Activated T-helper 1 cell treated with anti-CD3 and anti-CD28 coated beads, Interleukin-2, amount 50 U/mL, for 16 hours (primary cell): Measurements from ENCODE around the gene AFF4.
A peak's percentile ranks its signal among the peaks of the same experiment; 100 is the strongest.
"Not testable (repeated sequence)": the region's sequence is repeated elsewhere in the genome, so short reads cannot be mapped to it uniquely, and the experiment has no call there.

Experiments
- DNase-seq, 2 donors: peaks; one replicate each; pipeline ENCODE4 v3.0.0-alpha.2; 2020; ENCODE audit warnings: low read depth in 1 of 2, low spot score in 1 of 2

AFF4 gene

DNA sequence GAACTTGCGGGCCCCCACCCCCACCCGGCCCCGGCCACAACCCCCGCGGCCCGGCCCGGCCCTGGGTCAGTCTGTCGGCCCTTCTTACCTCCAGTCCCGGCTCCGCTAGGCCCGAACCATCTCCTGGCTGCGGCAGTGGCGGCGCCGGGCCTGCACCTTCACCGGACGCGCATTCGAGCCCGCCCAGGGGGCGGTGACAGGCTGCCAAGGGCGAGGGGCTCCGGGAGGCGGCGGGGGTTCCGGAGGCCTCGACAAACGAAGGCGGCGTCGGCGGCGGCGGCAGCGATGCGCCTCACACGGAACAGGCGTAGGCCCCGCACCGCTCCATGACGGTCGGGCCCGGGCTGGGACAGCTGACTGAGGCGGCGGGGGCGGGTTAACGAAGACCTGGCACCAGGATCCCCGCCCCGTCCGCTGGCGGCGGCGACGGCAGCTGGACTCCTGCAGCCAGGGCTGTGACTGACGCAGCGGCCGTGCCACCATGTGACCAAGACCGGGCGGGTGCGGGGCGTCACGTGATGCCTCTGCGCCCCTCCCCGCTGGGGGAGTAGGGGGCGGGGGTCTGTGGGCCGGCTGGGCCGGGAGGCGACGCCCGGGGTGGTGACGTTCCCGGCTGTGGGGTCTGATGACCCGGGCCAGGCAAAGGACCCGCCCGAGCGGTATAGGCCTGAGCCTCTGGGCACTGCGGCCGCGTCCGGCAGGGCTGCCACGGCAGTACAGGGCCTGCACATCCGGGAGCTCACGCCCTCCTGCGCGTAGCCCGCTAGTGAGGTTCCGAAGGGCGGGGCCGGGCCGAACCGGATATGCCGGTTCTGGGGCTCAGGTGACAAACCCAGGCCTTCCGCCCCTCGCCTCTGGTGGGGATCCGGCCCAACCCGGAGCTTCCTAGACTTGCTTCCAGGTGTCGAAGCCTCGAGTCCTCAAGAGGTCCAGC, at the start of gene AFF4:
TSS of gene AFF4 (minus strand) at position 464 of the 934 bp plus-strand sequence. CDS start 26,445 bp downstream, outside the sequence.
- DNase-seq = peak; percentile 76 to 79

DNA sequence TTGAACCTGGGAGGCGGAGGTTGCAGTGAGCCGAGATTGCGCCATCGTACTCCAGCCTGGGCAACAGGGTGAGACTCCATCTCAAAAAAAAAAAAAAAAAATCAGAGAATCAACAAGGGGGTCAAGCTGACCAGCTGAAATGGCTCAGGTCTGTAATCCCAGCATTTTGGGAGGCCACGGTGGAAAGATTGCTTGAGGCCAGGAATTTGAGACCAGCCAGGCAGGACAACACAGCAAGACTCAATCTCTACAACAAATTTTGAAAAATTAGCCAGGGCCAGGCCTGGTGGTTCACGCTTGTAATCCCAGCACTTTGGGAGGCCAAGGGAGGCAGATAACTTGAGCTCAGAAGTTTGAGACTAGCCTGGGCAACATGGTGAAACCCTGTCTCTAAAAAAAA, 45.0 kb upstream of the AFF4 start:
- DNase-seq = not testable (repeated sequence)

GRCh38 chr5:133006653-133007052, 43.2 kb upstream of the AFF4 start:
- no peak for DNase-seq

DNA sequence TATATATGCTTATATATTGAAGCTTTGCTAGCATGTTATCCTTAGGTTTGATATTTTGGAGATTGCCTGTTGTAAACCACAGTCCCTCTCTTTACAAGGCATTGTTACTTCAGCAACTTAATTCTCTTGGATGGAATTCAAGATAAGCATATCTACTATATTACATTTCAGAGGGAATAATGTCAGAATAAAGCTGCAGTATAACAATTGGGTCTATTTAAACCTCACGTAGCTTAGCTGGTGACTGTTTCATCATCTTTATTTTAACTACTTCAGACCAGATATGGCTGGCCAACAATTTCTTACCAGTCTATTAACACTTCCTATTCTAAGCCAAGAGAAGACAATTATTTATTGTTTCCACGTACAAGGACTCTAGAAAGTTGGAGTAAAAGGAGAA, 35.8 kb upstream of the AFF4 start:
- DNase-seq = no peak

DNA sequence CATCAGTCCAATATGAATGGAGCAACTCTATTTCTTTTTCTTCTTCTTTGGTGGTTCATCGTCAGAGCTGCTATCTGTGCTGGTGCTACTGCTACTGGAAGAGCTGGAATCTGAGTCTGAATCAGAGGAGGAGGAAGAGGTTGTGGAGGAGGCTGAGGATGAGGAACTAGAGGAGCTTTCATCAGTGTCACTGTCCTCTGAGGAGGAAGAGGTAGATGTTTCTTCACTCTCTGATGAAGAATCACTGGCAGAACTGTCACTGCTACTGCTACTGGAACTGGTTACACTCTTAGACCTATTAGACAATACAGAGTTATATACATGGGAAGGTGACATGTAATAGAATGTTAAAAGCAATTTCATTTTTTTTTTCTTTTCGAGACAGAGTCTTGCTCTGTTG, 35.1 kb upstream of the AFF4 start:
- no peak for DNase-seq

DNA sequence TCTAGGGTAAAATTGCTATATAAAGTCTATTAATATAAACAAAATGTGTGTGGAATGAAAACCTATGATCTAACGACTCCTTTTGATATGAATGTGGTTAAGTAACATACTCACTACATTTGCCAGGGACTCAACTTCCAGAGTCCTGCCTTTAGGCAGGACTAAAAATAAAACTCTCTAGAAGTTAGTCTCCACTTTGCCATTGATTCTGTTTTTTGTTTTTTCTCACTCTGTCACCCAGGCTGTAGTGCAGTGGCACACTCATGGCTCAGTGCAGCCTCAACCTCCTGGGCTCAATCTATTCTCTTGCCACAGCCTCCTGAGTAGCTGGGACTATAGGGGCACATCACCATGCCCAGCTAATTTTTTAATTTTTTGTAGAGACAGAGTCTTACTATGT, 32.9 kb upstream of the AFF4 start:
- DNase-seq = no peak

GRCh38 chr5:132987531-132988408, 24.3 kb upstream of the AFF4 start:
- no peak for DNase-seq

DNA sequence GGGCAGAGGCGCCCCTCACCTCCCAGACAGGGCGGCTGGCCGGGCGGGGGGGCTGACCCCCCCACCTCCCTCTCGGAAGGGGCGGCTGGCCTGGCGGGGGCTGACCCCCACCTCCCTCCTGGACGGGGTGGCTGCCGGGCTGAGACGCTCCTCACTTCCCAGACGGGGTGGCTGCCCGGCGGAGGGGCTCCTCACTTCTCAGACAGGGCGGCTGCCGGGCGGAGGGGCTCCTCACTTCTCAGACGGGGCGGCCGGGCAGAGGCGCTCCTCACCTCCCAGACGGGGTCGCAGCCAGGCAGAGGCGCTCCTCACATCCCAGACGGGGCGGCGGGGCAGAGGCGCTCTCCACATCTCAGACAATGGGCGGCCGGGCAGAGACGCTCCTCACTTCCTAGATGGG, 19.5 kb upstream of the AFF4 start:
- DNase-seq = not testable (repeated sequence)

GRCh38 chr5:132981288-132981687, 17.9 kb upstream of the AFF4 start:
- DNase-seq = no peak

DNA sequence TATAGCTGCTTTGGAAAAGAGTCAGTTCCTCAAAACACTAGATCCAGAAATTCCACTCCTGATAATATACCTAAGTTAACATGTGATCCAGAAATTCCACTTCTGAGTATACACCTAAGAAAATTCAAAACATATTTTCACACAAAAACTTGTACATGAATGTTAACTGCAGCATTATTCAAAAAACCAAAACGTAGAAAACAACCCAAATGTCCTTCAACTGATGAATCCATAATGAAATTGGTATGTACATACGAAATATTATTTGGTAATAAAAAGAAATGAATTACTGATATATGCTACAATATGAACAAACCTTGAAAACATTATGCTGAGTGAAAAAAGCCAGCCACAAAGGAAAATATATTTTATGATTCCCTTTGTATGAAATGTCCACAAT, 16.5 kb upstream of the AFF4 start:
- no peak for DNase-seq

- DNase-seq = no peak
These were observed 16.0 kb upstream of the AFF4 start for GRCh38 chr5:132979367-132979940.

DNA sequence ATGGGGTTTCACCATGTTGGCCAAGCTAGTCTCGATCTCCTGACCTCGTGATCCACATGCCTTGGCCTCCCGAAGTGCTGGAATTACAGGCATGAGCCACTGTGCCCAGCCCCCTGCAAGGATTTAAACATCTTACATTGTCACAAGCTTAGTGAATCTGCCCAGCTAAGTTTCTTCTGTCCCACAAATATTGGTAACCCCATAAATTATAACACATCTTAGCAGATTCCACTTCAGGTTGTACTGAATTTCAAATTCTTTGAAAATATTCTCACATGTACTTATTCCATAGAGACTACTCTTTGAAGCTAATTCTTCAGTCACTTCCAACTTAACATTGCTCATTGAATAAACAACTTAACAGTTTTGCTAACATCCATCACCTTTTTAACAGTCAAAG, 13.4 kb upstream of the AFF4 start:
- no peak for DNase-seq

DNA sequence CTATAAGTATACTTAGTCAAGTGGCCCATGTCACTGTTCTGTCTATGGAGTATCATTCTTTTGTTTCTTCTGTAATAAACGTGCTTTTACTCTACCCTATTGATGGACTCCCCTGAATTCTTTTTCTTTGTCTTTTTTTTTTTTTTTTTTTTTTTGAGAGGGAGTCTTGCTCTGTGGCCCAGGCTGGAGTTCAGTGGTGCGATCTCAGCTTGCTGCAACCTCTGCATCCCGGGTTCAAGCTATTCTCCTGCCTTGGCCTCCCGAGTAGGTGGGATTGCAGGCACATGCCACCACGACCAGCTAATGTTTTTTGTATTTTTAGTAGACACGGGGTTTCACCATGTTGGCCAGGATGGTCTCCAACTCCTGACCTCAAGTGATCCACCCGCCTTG, 9.0 kb upstream of the AFF4 start:
- not testable (repeated sequence) for DNase-seq

DNA sequence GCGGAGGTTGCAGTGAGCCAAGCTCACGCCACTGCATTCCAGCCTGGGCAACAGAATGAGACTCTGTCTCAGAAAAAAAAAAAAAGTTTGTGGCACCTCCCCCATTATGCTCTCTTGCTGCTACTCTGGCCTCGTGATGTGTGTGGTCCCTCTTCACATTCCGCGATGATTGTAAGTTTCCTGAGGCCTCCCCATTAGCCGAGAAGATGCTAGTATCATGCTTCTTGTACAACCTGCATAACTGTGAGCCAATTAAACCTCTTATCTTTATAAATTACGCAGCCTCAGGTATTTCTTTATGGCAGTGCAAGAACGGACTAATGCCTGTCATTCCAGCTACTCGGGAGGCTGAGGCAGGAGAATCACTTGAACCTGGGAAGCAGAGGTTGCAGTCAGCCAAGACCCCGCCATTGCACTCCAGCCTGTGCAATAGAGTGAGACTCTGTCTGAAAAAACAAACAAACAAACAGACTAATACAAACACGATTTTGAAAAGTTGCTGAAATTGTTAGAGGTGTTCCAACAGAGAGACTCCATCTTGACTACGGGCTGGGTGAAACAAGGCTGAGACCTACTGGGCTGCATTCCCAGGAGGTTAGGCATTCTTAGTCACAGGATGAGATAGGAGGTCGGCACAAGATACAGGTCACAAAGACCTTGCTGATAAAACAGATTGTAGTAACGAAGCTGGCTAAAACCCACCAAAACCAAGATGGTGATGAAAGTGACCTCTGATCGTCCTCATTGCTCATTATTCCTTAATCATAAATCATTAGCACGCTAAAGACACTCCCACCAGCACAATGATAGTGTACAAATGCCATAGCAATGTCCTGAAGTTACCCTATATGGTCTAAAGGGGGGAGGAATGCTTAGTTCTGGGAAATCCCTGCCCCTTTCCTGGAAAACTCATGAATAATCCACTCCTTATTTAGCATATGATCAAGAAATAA, 8.3 kb upstream of the AFF4 start:
- no peak for DNase-seq

DNA sequence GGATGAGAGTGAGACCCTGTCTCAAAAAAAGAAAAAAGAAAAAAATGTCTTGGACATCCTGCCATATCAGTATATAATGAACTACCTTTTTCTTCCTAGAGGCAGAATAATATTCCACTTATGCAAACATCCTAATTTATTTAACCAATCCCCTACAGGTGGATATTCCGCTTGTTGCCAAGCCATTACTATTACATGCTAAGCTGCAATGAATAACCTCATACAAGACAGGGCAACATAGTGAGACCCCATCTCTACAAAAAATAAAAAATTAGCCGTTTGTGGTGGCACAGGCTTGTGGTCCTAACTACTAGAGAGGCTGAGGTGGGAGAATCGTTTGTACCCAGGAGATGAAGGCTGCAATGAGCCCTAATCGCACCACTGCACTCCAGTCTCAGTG, 1.7 kb upstream of the AFF4 start:
- DNase-seq = no peak

GRCh38 chr5:132962429-132963021, 909 bp downstream of the AFF4 start:
- no peak for DNase-seq

GRCh38 chr5:132961887-132962286, 1.5 kb downstream of the AFF4 start:
- no peak for DNase-seq

- not testable (repeated sequence) for DNase-seq
These were observed 2.2 kb downstream of the AFF4 start for GRCh38 chr5:132961123-132961815.

GRCh38 chr5:132956166-132956799, 7.2 kb downstream of the AFF4 start:
- DNase-seq = not testable (repeated sequence)
